HepG2 (cell line): ENCODE results near the gene PDE4D. TPM values are rescaled to one million over a fixed set of nuclear protein-coding genes. Genes with fewer than 3 reads are reported as not detected.

ENCODE experiments used
- ATAC-seq: fragments of 200-7000 bp; cut with Tn5 transposase; 3 replicates; pipeline ENCODE4 v1.9.1; 2020; ENCODE audit warnings: mild to moderate bottlenecking, moderate library complexity
- BruUV-seq: library from RNA; stranded (reverse); fragments of 400-500 nt; replicated peaks from 2 replicates; lab custom pipeline; 2021; lab: Mats Ljungman, UMichigan
- CTCF ChIA-PET: fragments of 300-600 bp; formaldehyde crosslinking; extraction: SDS; loops from one replicate; lab custom pipeline; 2021; ENCODE audit warnings: low total read pairs, inconsistent platforms, low intra/inter-chr PET ratio; lab: Yijun Ruan, JAX
- POLR2A ChIA-PET: fragments of 350-600 bp; sonication (Branson Sonifier 250); formaldehyde crosslinking; loops from one replicate; lab custom pipeline; 2020; ENCODE audit warnings: antibody characterized with exemption, inconsistent platforms; lab: Yijun Ruan, JAX
- DNase-seq: peaks from one replicate; pipeline ENCODE4 v3.0.0-alpha.2; 2015; ENCODE audit warnings: low spot score
- FAIRE-seq: peaks from 3 replicates; lab custom pipeline; 2011; peaks lifted over from hg19 to GRCh38; lab: Jason Lieb, UNC
- H2AFZ ChIP-seq: one replicate; pipeline ENCODE4 v1.6.1; 2011; ENCODE audit warnings: low read length, inconsistent platforms
- H3K27ac ChIP-seq: fragments of 300-600 bp; 3 replicates; pipeline ENCODE4 v1.8.0; 2011; ENCODE audit warnings: mixed run types, mild to moderate bottlenecking, mixed read lengths, low read length, inconsistent platforms; ENCODE audit not compliant: insufficient read depth; ENCODE audit errors: extremely low read length
- H3K27me3 ChIP-seq, 2 experiments: fragments of 200-600 bp in 1 of 2; 2 replicates in 1 of 2; 3 replicates in 1 of 2; pipeline versions ENCODE4 v1.6.0 to v1.8.0; 2011; ENCODE audit warnings: low read length in 2 of 2, mild to moderate bottlenecking in 2 of 2, moderate library complexity in 2 of 2, inconsistent platforms in 1 of 2; ENCODE audit not compliant: insufficient read depth in 2 of 2, control insufficient read depth in 1 of 2
- H3K36me3 ChIP-seq, 2 experiments: fragments of 200-600 bp in 1 of 2; replicated peaks in 1 of 2; 2 replicates in 1 of 2; 3 replicates in 1 of 2; pipeline versions ENCODE4 v1.5.1 to v1.8.0; 2011; ENCODE audit warnings: low read length in 2 of 2, inconsistent platforms in 1 of 2; ENCODE audit not compliant: insufficient read depth in 2 of 2, control insufficient read depth in 1 of 2
- H3K4me1 ChIP-seq: 2 replicates; pipeline ENCODE4 v1.5.1; 2012; ENCODE audit warnings: low read length, inconsistent platforms; ENCODE audit not compliant: insufficient read depth
- H3K4me2 ChIP-seq: 2 replicates; pipeline ENCODE4 v1.6.0; 2011; ENCODE audit warnings: low read depth, low read length, inconsistent platforms
- H3K4me3 ChIP-seq, 3 experiments: fragments of 200-600 bp in 1 of 3; sonication (generic), shearing (Covaris generic) in 1 of 3; replicated peaks in 1 of 3; 2 replicates each; pipeline ENCODE4 v1.5.1; 2011 to 2016; ENCODE audit warnings: low read length in 3 of 3, inconsistent platforms in 2 of 3, low read depth in 2 of 3, mild to moderate bottlenecking in 2 of 3, control low read depth in 1 of 3, mixed read lengths in 1 of 3; ENCODE audit not compliant: insufficient read depth in 1 of 3
- H3K79me2 ChIP-seq: one replicate; pipeline ENCODE4 v1.6.1; 2011; ENCODE audit warnings: low read length, inconsistent platforms; ENCODE audit not compliant: insufficient read depth
- H3K9ac ChIP-seq: 2 replicates; pipeline ENCODE4 v1.6.0; 2011; ENCODE audit warnings: mild to moderate bottlenecking, low read depth, low read length, inconsistent platforms; ENCODE audit not compliant: insufficient read depth
- H3K9me3 ChIP-seq: 2 replicates; pipeline ENCODE4 v1.5.1; 2012; ENCODE audit warnings: mild to moderate bottlenecking, low read length
- H4K20me1 ChIP-seq: 2 replicates; pipeline ENCODE4 v1.6.0; 2011; ENCODE audit warnings: inconsistent platforms, mild to moderate bottlenecking, low read length, moderate library complexity; ENCODE audit not compliant: insufficient read depth
- AGO2 ChIP-seq: fragments of 200-400 bp; formaldehyde crosslinking; optimal IDR thresholded peaks from 2 replicates; pipeline ENCODE3; 2017; ENCODE audit warnings: mild to moderate bottlenecking, low read depth, low read length, moderate library complexity
- MAFG ChIP-seq: sonication (generic); formaldehyde crosslinking; IDR thresholded peaks from 2 replicates; pipeline ENCODE4 v1.5.1; 2020; ENCODE audit warnings: mild to moderate bottlenecking, missing genetic modification reagents
- NFIB ChIP-seq: sonication (generic); formaldehyde crosslinking; IDR thresholded peaks from 2 replicates; pipeline ENCODE4 v1.9.0; 2021; ENCODE audit warnings: missing genetic modification reagents, mild to moderate bottlenecking, borderline replicate concordance
- WGBS: methylation state at CpG from one replicate; pipeline ENCODE4 v1.1.6; 2017; ENCODE audit warnings: low lambda C conversion rate; 5-methylcytosine and 5-hydroxymethylcytosine counted together
- in situ Hi-C: cut with HindIII; loops from 2 replicates; pipeline ENCODE4 v1.10.0; 2017; ENCODE audit warnings: low pct_unique_long_range_greater_than_20kb; ENCODE audit not compliant: extremely low pct_ligation_motif_present
- intact Hi-C: fragments of 100-400 bp; cut with micrococcal nuclease; formaldehyde crosslinking; loops from one replicate; pipeline ENCODE4 v1.10.0; 2022; ENCODE audit not compliant: unreplicated experiment
- polyA plus RNA-seq, 8 experiments: library from polyadenylated mRNA; depleted of rRNA in 3 of 8; stranded (reverse) in 7 of 8; unstranded in 1 of 8; fragments of >200 nt; fragmentation: Illumina TruSeq in 4 of 8; extraction: Trizol in 4 of 8; gene quantifications; 2 replicates each; pipeline versions ENCODE4 v1.2.1 to v1.2.3, GENCODE V29; 2011 to 2016; ENCODE audit warnings: low read depth in 4 of 8, missing spikeins in 1 of 8, mixed read lengths in 1 of 8; ENCODE audit not compliant: insufficient read depth in 1 of 8
- total RNA-seq, 5 experiments: library from RNA; depleted of rRNA; stranded (reverse); fragments of >200 nt; fragmentation: Illumina TruSeq; extraction: Trizol; gene quantifications; 2 replicates each; pipeline ENCODE4 v1.2.3, GENCODE V29; 2016; ENCODE audit warnings: low read depth in 1 of 5
- TF ChIP-seq, protein P1 (sequence below): sonication (generic); formaldehyde crosslinking; IDR thresholded peaks from 2 replicates; pipeline ENCODE4 v1.9.0; 2022; ENCODE audit warnings: low read depth, missing genetic modification reagents
- TF ChIP-seq, protein P2 (sequence below): sonication (generic); formaldehyde crosslinking; conservative IDR thresholded peaks from 2 replicates; pipeline ENCODE4 v1.4.0; 2020; ENCODE audit warnings: missing genetic modification reagents
- TF ChIP-seq, protein P3 (sequence below): sonication (generic); formaldehyde crosslinking; IDR thresholded peaks from 2 replicates; pipeline ENCODE4 v1.4.0; 2020; ENCODE audit warnings: mild to moderate bottlenecking, missing genetic modification reagents

The PDE4D gene
- total and polyA plus RNA-seq, 2 of the 13 experiments (the other 11 are each of a cell fraction or from before 2014, with no cell fraction given): 7.0 to 12.2 TPM

DNA sequence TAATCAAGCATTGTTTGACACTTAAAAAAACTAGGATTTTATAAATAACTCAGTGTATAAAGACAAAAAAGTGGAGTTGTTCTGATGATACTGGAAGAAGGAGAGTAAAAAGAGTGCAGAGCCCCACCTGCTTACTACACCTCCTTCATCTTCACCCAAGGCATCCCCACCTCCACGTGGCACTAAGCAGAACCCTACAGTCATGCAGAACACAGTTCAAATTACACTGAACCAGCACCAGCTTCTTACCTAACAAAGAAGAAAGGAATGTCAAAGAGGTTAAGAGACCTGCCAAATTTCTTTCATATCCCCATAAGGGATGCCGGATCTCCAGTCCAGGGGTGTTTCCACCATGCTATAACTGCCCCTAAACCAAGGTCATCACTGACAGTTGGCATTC is 55.5 kb downstream of the PDE4D start:
- FAIRE-seq: no peak
- no peaks in the 10 kb centered on the region for H3K36me3 ChIP-seq
- no CpG with 5 or more reads among the region's 2 CpGs for WGBS
- H3K9ac ChIP-seq: no peak overlapping the region
- DNase-seq: no peak
- ATAC-seq: no peak
- H3K9me3 ChIP-seq: no peaks in the 10 kb centered on the region
- H3K4me1 ChIP-seq: peaks cover 22% of the 10 kb centered on the region
- H3K27me3 ChIP-seq: no peaks in the 10 kb centered on the region
- no peak overlapping the region for H3K27ac ChIP-seq
- no peaks in the 10 kb centered on the region for H4K20me1 ChIP-seq
- in situ Hi-C loops: no loop called here
- H2AFZ ChIP-seq: no peak overlapping the region
- TF ChIP-seq MAFG (CRISPR knock-in tag) (no peak), AGO2 (no peak), NFIB (CRISPR knock-in tag) (no peak)
- TF ChIP-seq, protein P1, sequence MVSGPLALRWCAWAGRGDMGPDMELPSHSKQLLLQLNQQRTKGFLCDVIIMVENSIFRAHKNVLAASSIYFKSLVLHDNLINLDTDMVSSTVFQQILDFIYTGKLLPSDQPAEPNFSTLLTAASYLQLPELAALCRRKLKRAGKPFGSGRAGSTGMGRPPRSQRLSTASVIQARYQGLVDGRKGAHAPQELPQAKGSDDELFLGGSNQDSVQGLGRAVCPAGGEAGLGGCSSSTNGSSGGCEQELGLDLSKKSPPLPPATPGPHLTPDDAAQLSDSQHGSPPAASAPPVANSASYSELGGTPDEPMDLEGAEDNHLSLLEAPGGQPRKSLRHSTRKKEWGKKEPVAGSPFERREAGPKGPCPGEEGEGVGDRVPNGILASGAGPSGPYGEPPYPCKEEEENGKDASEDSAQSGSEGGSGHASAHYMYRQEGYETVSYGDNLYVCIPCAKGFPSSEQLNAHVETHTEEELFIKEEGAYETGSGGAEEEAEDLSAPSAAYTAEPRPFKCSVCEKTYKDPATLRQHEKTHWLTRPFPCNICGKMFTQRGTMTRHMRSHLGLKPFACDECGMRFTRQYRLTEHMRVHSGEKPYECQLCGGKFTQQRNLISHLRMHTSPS (CRISPR knock-in tag): no peak
- TF ChIP-seq, protein P2, sequence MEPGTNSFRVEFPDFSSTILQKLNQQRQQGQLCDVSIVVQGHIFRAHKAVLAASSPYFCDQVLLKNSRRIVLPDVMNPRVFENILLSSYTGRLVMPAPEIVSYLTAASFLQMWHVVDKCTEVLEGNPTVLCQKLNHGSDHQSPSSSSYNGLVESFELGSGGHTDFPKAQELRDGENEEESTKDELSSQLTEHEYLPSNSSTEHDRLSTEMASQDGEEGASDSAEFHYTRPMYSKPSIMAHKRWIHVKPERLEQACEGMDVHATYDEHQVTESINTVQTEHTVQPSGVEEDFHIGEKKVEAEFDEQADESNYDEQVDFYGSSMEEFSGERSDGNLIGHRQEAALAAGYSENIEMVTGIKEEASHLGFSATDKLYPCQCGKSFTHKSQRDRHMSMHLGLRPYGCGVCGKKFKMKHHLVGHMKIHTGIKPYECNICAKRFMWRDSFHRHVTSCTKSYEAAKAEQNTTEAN: no peak
- TF ChIP-seq, protein P3, sequence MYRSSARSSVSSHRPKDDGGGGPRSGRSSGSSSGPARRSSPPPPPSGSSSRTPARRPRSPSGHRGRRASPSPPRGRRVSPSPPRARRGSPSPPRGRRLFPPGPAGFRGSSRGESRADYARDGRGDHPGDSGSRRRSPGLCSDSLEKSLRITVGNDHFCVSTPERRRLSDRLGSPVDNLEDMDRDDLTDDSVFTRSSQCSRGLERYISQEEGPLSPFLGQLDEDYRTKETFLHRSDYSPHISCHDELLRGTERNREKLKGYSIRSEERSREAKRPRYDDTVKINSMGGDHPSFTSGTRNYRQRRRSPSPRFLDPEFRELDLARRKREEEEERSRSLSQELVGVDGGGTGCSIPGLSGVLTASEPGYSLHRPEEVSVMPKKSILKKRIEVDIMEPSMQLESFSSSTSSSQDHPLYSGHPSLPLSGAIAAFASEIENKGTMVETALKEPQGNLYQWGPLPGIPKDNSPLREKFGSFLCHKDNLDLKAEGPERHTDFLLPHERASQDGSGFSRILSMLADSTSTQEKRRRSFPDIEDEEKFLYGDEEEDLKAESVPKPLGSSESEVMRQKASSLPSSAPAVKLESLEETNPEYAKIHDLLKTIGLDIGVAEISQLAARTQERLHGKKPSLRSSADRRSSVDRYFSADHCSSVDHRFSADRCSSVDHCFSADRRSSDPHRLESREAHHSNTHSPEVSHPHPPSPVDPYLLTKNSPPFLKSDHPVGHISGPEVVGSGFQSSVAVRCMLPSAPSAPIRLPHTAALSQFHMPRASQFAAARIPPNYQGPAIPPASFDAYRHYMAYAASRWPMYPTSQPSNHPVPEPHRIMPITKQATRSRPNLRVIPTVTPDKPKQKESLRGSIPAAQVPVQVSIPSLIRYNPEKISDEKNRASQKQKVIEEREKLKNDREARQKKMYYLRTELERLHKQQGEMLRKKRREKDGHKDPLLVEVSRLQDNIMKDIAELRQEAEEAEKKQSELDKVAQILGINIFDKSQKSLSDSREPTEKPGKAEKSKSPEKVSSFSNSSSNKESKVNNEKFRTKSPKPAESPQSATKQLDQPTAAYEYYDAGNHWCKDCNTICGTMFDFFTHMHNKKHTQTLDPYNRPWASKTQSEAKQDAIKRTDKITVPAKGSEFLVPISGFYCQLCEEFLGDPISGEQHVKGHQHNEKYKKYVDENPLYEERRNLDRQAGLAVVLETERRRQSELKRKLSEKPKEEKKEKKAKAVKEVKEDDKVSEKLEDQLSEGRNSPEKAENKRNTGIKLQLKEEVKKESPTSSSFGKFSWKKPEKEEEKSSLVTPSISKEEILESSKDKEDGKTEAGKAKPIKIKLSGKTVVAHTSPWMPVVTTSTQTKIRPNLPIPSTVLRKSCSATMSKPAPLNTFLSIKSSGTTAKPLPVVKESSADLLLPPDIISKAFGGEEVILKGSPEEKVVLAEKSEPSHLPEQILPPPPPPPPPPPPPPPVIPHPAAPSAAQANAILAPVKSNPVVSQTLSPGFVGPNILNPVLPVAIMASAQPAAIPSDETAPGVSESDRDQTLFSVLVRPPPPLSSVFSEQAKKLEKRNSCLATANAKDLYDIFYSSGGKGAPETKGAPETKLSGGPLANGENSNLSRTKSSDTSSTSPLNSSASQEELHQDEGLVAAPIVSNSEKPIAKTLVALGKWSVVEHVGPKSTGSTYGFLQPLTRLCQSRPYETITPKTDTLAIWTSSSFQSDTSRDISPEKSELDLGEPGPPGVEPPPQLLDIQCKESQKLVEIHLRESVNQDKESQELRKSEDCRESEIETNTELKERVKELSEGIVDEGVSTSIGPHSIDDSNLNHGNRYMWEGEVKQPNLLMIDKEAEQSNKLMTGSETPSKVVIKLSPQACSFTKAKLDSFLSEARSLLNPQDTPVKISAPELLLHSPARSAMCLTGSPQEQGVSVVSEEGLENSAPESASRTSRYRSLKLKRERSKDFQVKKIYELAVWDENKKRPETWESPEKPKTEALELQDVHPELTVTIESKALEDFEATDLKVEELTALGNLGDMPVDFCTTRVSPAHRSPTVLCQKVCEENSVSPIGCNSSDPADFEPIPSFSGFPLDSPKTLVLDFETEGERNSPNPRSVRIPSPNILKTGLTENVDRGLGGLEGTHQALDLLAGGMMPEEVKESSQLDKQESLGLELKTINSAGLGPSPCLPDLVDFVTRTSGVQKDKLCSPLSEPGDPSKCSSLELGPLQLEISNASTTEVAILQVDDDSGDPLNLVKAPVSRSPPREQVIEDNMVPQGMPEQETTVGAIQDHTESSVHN: no peak
- POLR2A ChIA-PET: no interaction called here
- BruUV-seq: no TSS peak
- CTCF ChIA-PET: no interaction called here
- no peak overlapping the region for H3K4me2 ChIP-seq
- no peaks in the 10 kb centered on the region for H3K79me2 ChIP-seq
- intact Hi-C loops: no loop called here
- H3K4me3 ChIP-seq: no peak overlapping the region
